ENCODE measurements around the gene CISTR.

Gene CISTR

DNA sequence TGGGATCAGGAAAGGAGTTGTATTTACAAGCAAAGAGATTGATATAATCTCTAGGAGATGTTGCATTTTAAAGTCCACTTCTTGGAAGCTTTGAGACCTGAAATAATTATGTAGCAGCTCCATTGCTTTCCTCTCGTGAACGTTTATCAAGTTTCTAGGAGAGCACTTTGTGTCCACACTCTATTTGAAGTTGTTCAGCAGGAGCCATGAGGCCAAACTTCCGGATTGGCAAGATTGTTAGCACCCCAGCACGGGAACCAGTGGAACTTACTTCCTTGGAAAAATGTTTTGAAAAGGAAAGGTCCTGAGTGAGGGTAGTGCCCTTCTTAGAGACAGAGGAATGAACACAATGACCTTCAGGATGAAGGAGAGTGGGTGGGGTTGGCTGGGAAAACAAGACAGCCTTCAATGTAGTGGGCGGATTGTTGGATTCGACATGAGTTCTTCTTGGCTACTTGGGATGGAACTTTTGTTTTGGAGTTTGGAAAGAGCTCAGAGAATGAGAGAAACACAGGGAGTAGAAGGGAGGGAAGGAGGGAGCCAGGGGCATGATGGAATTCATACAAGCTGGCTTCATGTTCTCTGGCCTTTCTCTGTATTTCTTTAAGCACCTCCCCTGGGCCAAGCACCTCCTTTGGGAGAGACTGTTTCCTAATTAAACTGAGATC lies 23.8 kb upstream of the CISTR start:
- H3K79me1 ChIP-seq (ENCODE audit: low read depth, low read length) = no peaks in the 10 kb centered on the region
- H3K27me3 ChIP-seq (ENCODE audit: control insufficient read depth in 3 of 3, insufficient read depth in 3 of 3, low read depth in 1 of 3, low read length in 3 of 3) = peaks cover 0 to 60% (median 0%) of the 10 kb centered on the region in 3 experiments
- H3K23ac ChIP-seq (ENCODE audit: low read depth, low read length, poor library complexity) = no peak overlapping the region
- no peak overlapping the region for H3K9ac ChIP-seq (ENCODE audit: low read depth, low read length, poor library complexity)
- no peak overlapping the region for H3K14ac ChIP-seq (ENCODE audit: low read length)
- peaks cover 0 to 1% of the 10 kb centered on the region in 2 donors for H3K4me1 ChIP-seq (ENCODE audit: control insufficient read depth in 2 of 2, insufficient read depth in 1 of 2, low read depth in 1 of 2, low read length in 2 of 2)
- H4K91ac ChIP-seq (ENCODE audit: low read depth, low read length, poor library complexity) = no peak overlapping the region
- WGBS, 2 donors (ENCODE audit: extremely low coverage in 2 of 2, insufficient read length in 2 of 2, insufficient replicate concordance in 1 of 2) = no CpG with 5 or more reads among the region's 6 CpGs
- no peak overlapping the region for H3K18ac ChIP-seq (ENCODE audit: low read length)
- H3K4me3 ChIP-seq (ENCODE audit: low read length in 2 of 2) = no peak overlapping the region
- no peak overlapping the region for H2BK12ac ChIP-seq (ENCODE audit: low read length)
- no peak overlapping the region for H3K4ac ChIP-seq (ENCODE audit: low read length)
- H2AFZ ChIP-seq (ENCODE audit: low read length) = no peak overlapping the region
- H3K9me3 ChIP-seq (replicated peaks in 1 of 2; ENCODE audit: control insufficient read depth in 2 of 2, insufficient read depth in 1 of 2, low read depth in 1 of 2, low read length in 2 of 2) = no peaks in the 10 kb centered on the region
- no peaks in the 10 kb centered on the region for H3K36me3 ChIP-seq (replicated peaks in 1 of 2; ENCODE audit: control insufficient read depth in 2 of 2, insufficient read depth in 2 of 2, low read length in 2 of 2)
- H2BK120ac ChIP-seq (ENCODE audit: low read depth, low read length) = no peak overlapping the region
- H2AK5ac ChIP-seq (ENCODE audit: low read depth, low read length) = no peak overlapping the region
- no peak for DNase-seq (ENCODE audit: low spot score)
- H2BK15ac ChIP-seq (ENCODE audit: low read length) = no peak overlapping the region
- H2BK5ac ChIP-seq (ENCODE audit: low read length) = no peak overlapping the region
- H3K4me2 ChIP-seq (ENCODE audit: insufficient read depth, low read length, poor library complexity, severe bottlenecking) = no peak overlapping the region
- H3K27ac ChIP-seq (replicated peaks; ENCODE audit: low read length) = no peak overlapping the region
- H4K8ac ChIP-seq (ENCODE audit: low read depth, low read length) = no peak overlapping the region

DNA sequence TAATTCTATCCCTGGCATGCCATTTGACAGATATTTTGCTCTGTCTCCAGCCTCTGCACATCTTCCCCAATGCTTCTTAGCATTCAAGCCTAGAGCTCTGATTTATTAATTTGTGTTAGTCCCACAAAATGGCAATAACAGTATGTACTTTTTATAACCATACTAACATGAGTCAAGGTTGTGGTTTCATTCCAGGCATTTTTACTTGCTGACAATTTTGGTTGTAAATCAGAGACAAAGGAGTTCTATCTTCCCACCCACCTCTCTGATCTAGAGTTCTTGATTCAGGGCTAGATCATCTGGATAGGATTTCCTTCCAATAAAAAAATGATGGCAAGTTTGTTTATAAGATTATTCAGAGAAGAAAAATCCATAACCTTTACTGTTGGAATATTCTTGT lies 18.5 kb upstream of the CISTR start:
- H4K91ac ChIP-seq (ENCODE audit: low read depth, low read length, poor library complexity) = no peak overlapping the region
- H3K4me1 ChIP-seq (ENCODE audit: control insufficient read depth in 2 of 2, insufficient read depth in 1 of 2, low read depth in 1 of 2, low read length in 2 of 2) = no peaks in the 10 kb centered on the region
- no peak overlapping the region for H3K4ac ChIP-seq (ENCODE audit: low read length)
- H3K9ac ChIP-seq (ENCODE audit: low read depth, low read length, poor library complexity) = no peak overlapping the region
- no peak overlapping the region for H2BK15ac ChIP-seq (ENCODE audit: low read length)
- H3K4me3 ChIP-seq (ENCODE audit: low read length in 2 of 2) = no peak overlapping the region
- H3K36me3 ChIP-seq (replicated peaks in 1 of 2; ENCODE audit: control insufficient read depth in 2 of 2, insufficient read depth in 2 of 2, low read length in 2 of 2) = no peaks in the 10 kb centered on the region
- no peak overlapping the region for H3K14ac ChIP-seq (ENCODE audit: low read length)
- no peak overlapping the region for H2BK5ac ChIP-seq (ENCODE audit: low read length)
- H3K79me1 ChIP-seq (ENCODE audit: low read depth, low read length) = no peaks in the 10 kb centered on the region
- no peaks in the 10 kb centered on the region for H3K9me3 ChIP-seq (replicated peaks in 1 of 2; ENCODE audit: control insufficient read depth in 2 of 2, insufficient read depth in 1 of 2, low read depth in 1 of 2, low read length in 2 of 2)
- H3K27ac ChIP-seq (replicated peaks; ENCODE audit: low read length) = no peak overlapping the region
- no peak overlapping the region for H2BK12ac ChIP-seq (ENCODE audit: low read length)
- H3K18ac ChIP-seq (ENCODE audit: low read length) = no peak overlapping the region
- H4K8ac ChIP-seq (ENCODE audit: low read depth, low read length) = no peak overlapping the region
- DNase-seq (ENCODE audit: low spot score) = no peak
- H3K4me2 ChIP-seq (ENCODE audit: insufficient read depth, low read length, poor library complexity, severe bottlenecking) = no peak overlapping the region
- H2BK120ac ChIP-seq (ENCODE audit: low read depth, low read length) = no peak overlapping the region
- no peak overlapping the region for H2AK5ac ChIP-seq (ENCODE audit: low read depth, low read length)
- H2AFZ ChIP-seq (ENCODE audit: low read length) = no peak overlapping the region
- peaks cover 2 to 64% (median 12%) of the 10 kb centered on the region in 3 experiments for H3K27me3 ChIP-seq (ENCODE audit: control insufficient read depth in 3 of 3, insufficient read depth in 3 of 3, low read depth in 1 of 3, low read length in 3 of 3)
- H3K23ac ChIP-seq (ENCODE audit: low read depth, low read length, poor library complexity) = no peak overlapping the region

DNA sequence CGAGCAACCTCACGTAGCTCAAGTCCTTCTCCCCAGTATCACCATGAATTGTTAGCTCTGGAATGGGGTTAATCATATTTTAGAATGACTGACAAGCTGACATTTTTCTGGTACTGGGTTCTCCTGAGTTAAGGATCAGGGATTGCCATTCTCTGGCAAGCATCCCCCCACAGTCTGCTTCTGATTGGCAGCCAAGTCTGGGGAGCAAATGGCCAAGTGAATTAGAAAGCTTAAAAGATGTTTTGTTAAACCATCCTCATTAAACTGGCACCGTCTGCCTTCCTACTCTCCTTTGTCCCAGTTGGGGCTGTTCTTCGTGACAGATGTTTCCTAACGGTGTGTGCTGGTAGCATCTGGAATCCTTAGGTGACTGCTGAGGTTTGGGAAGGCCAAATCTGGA lies 17.2 kb upstream of the CISTR start:
- no peak overlapping the region for H3K4me2 ChIP-seq (ENCODE audit: insufficient read depth, low read length, poor library complexity, severe bottlenecking)
- H2AFZ ChIP-seq (ENCODE audit: low read length) = no peak overlapping the region
- no peak overlapping the region for H3K18ac ChIP-seq (ENCODE audit: low read length)
- no peaks in the 10 kb centered on the region for H3K36me3 ChIP-seq (replicated peaks in 1 of 2; ENCODE audit: control insufficient read depth in 2 of 2, insufficient read depth in 2 of 2, low read length in 2 of 2)
- no peak overlapping the region for H2BK15ac ChIP-seq (ENCODE audit: low read length)
- H3K79me1 ChIP-seq (ENCODE audit: low read depth, low read length) = no peaks in the 10 kb centered on the region
- no peak overlapping the region for H2AK5ac ChIP-seq (ENCODE audit: low read depth, low read length)
- H4K8ac ChIP-seq (ENCODE audit: low read depth, low read length) = no peak overlapping the region
- DNase-seq (ENCODE audit: low spot score) = no peak
- no peak overlapping the region for H3K23ac ChIP-seq (ENCODE audit: low read depth, low read length, poor library complexity)
- no peak overlapping the region for H2BK5ac ChIP-seq (ENCODE audit: low read length)
- H3K27me3 ChIP-seq (ENCODE audit: control insufficient read depth in 3 of 3, insufficient read depth in 3 of 3, low read depth in 1 of 3, low read length in 3 of 3) = peaks cover 2 to 71% (median 14%) of the 10 kb centered on the region in 3 experiments
- no peak overlapping the region for H3K4ac ChIP-seq (ENCODE audit: low read length)
- H2BK12ac ChIP-seq (ENCODE audit: low read length) = no peak overlapping the region
- H3K9me3 ChIP-seq (replicated peaks in 1 of 2; ENCODE audit: control insufficient read depth in 2 of 2, insufficient read depth in 1 of 2, low read depth in 1 of 2, low read length in 2 of 2) = no peaks in the 10 kb centered on the region
- no peak overlapping the region for H4K91ac ChIP-seq (ENCODE audit: low read depth, low read length, poor library complexity)
- no peak overlapping the region for H3K9ac ChIP-seq (ENCODE audit: low read depth, low read length, poor library complexity)
- no CpG with 5 or more reads among the region's 5 CpGs for WGBS, 2 donors (ENCODE audit: extremely low coverage in 2 of 2, insufficient read length in 2 of 2, insufficient replicate concordance in 1 of 2)
- H2BK120ac ChIP-seq (ENCODE audit: low read depth, low read length) = no peak overlapping the region
- no peaks in the 10 kb centered on the region for H3K4me1 ChIP-seq (ENCODE audit: control insufficient read depth in 2 of 2, insufficient read depth in 1 of 2, low read depth in 1 of 2, low read length in 2 of 2)
- H3K27ac ChIP-seq (replicated peaks; ENCODE audit: low read length) = no peak overlapping the region
- no peak overlapping the region for H3K4me3 ChIP-seq (ENCODE audit: low read length in 2 of 2)
- no peak overlapping the region for H3K14ac ChIP-seq (ENCODE audit: low read length)

DNA sequence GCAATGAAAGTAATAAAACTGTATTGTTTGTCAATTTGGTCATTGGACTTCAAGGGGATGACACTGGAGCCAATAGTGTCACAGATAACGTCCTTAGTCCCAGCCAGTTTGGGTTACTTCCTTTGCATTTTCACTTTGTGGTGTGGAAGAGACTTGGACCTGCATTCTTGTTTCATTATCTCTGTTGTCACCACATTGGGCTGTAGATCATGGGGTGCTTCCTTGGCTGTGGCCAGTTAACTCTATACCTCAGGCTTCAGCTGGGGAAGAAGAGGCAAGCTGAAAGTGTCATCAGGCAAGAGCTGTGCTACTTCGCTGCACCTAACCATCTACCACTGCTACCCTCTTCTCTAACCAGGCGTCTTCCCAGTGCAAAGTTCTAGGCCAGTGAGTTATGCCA lies 15.1 kb upstream of the CISTR start:
- H2BK15ac ChIP-seq (ENCODE audit: low read length) = no peak overlapping the region
- no peak overlapping the region for H2BK12ac ChIP-seq (ENCODE audit: low read length)
- no peaks in the 10 kb centered on the region for H3K36me3 ChIP-seq (replicated peaks in 1 of 2; ENCODE audit: control insufficient read depth in 2 of 2, insufficient read depth in 2 of 2, low read length in 2 of 2)
- no peak overlapping the region for H3K4me2 ChIP-seq (ENCODE audit: insufficient read depth, low read length, poor library complexity, severe bottlenecking)
- no peak overlapping the region for H4K91ac ChIP-seq (ENCODE audit: low read depth, low read length, poor library complexity)
- H4K8ac ChIP-seq (ENCODE audit: low read depth, low read length) = no peak overlapping the region
- no peak overlapping the region for H2AK5ac ChIP-seq (ENCODE audit: low read depth, low read length)
- H3K23ac ChIP-seq (ENCODE audit: low read depth, low read length, poor library complexity) = no peak overlapping the region
- WGBS, 2 donors (ENCODE audit: extremely low coverage in 2 of 2, insufficient read length in 2 of 2, insufficient replicate concordance in 1 of 2) = no CpG with 5 or more reads among the region's 3 CpGs
- H3K4me3 ChIP-seq (ENCODE audit: low read length in 2 of 2) = no peak overlapping the region
- H3K4ac ChIP-seq (ENCODE audit: low read length) = no peak overlapping the region
- H2BK120ac ChIP-seq (ENCODE audit: low read depth, low read length) = no peak overlapping the region
- no peak overlapping the region for H3K27ac ChIP-seq (replicated peaks; ENCODE audit: low read length)
- H3K18ac ChIP-seq (ENCODE audit: low read length) = no peak overlapping the region
- no peaks in the 10 kb centered on the region for H3K9me3 ChIP-seq (replicated peaks in 1 of 2; ENCODE audit: control insufficient read depth in 2 of 2, insufficient read depth in 1 of 2, low read depth in 1 of 2, low read length in 2 of 2)
- no peaks in the 10 kb centered on the region for H3K4me1 ChIP-seq (ENCODE audit: control insufficient read depth in 2 of 2, insufficient read depth in 1 of 2, low read depth in 1 of 2, low read length in 2 of 2)
- H3K27me3 ChIP-seq (ENCODE audit: control insufficient read depth in 3 of 3, insufficient read depth in 3 of 3, low read depth in 1 of 3, low read length in 3 of 3) = peaks cover 2 to 79% (median 19%) of the 10 kb centered on the region in 3 experiments
- H2AFZ ChIP-seq (ENCODE audit: low read length) = no peak overlapping the region
- no peak overlapping the region for H3K14ac ChIP-seq (ENCODE audit: low read length)
- H3K79me1 ChIP-seq (ENCODE audit: low read depth, low read length) = no peaks in the 10 kb centered on the region
- H3K9ac ChIP-seq (ENCODE audit: low read depth, low read length, poor library complexity) = no peak overlapping the region
- H2BK5ac ChIP-seq (ENCODE audit: low read length) = no peak overlapping the region
- DNase-seq (ENCODE audit: low spot score) = no peak

All from neuronal stem cell (in vitro differentiated cells).